Fibroblast of pulmonary artery (primary cell): ENCODE results near the gene HORMAD2.
"Not testable (repeated sequence)": the region's sequence is repeated elsewhere in the genome, so short reads cannot be mapped to it uniquely, and the experiment has no call there.

Source experiments
- DNase-seq: peaks from one replicate; pipeline ENCODE4 v3.0.0-alpha.2; 2010; ENCODE audit warnings: low read depth
- H3K4me3 ChIP-seq: replicated peaks from 2 replicates; pipeline ENCODE4 v1.5.1; 2011; ENCODE audit warnings: low read depth, mild to moderate bottlenecking, control low read depth, low read length, moderate library complexity
- CTCF ChIP-seq: IDR thresholded peaks from 2 replicates; pipeline ENCODE4 v1.5.1; 2011; ENCODE audit warnings: mild to moderate bottlenecking, control low read depth, low read length, inconsistent platforms; ENCODE audit errors: missing control alignments

Gene HORMAD2

GRCh38 chr22:30054764-30055069 lies 25.5 kb upstream of the HORMAD2 start:
- H3K4me3 ChIP-seq = no peak overlapping the region
- no peak for TF ChIP-seq CTCF
- no peak for DNase-seq

GRCh38 chr22:30056015-30056414 lies 24.2 kb upstream of the HORMAD2 start:
- TF ChIP-seq CTCF = no peak
- DNase-seq = no peak
- no peak overlapping the region for H3K4me3 ChIP-seq

- H3K4me3 ChIP-seq = no peak overlapping the region
- TF ChIP-seq CTCF = no peak
- no peak for DNase-seq
Observed at GRCh38 chr22:30057375-30057774, 22.9 kb upstream of the HORMAD2 start.

- DNase-seq, H3K4me3 ChIP-seq: not testable (repeated sequence)
Observed at GRCh38 chr22:30059346-30060020, 20.8 kb upstream of the HORMAD2 start.

- not testable (repeated sequence) for DNase-seq, H3K4me3 ChIP-seq
Observed at GRCh38 chr22:30061094-30061493, 19.2 kb upstream of the HORMAD2 start.

GRCh38 chr22:30062259-30062658 lies 18.0 kb upstream of the HORMAD2 start:
- DNase-seq = no peak
- H3K4me3 ChIP-seq = no peak overlapping the region

GRCh38 chr22:30062950-30063349 lies 17.3 kb upstream of the HORMAD2 start:
- no peak for DNase-seq
- no peak for TF ChIP-seq CTCF

More at GRCh38 chr22:30062259-30062658, 18.0 kb upstream of the HORMAD2 start:
- TF ChIP-seq CTCF = no peak

GRCh38 chr22:30064172-30064571 lies 16.1 kb upstream of the HORMAD2 start:
- H3K4me3 ChIP-seq = no peak overlapping the region
- DNase-seq = no peak
- TF ChIP-seq CTCF = no peak

More at GRCh38 chr22:30062950-30063349, 17.3 kb upstream of the HORMAD2 start:
- H3K4me3 ChIP-seq = no peak overlapping the region
